ENCODE results near the gene TNRC18. TPM values are rescaled to one million over a fixed set of nuclear protein-coding genes. Genes with fewer than 3 reads are reported as not detected.

Gene TNRC18
- total and polyA plus RNA-seq, 2 of the 8 experiments (the other 6 are each of a cell fraction or from before 2014, with no cell fraction given) = 1.7 to 8.6 TPM

GRCh38 chr7:5349437-5350173 lies 74.0 kb downstream of the TNRC18 start (continued):
- TF ChIP-seq, protein P1, sequence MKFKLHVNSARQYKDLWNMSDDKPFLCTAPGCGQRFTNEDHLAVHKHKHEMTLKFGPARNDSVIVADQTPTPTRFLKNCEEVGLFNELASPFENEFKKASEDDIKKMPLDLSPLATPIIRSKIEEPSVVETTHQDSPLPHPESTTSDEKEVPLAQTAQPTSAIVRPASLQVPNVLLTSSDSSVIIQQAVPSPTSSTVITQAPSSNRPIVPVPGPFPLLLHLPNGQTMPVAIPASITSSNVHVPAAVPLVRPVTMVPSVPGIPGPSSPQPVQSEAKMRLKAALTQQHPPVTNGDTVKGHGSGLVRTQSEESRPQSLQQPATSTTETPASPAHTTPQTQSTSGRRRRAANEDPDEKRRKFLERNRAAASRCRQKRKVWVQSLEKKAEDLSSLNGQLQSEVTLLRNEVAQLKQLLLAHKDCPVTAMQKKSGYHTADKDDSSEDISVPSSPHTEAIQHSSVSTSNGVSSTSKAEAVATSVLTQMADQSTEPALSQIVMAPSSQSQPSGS (IDR thresholded peaks at IDR 0.05; ENCODE audit: low read length) = no peak
- TF ChIP-seq SIN3A (conservative IDR thresholded peaks at IDR 0.05 in 1 of 2, IDR thresholded peaks at IDR 0.05 in 1 of 2; ENCODE audit: low read depth in 1 of 2, low read length in 2 of 2) = no peak
- no peak for TF ChIP-seq TEAD4 (IDR thresholded peaks at IDR 0.05; ENCODE audit: low read depth, low read length)
- TF ChIP-seq POLR2A (IDR thresholded peaks at IDR 0.05; ENCODE audit: control extremely low read depth in 1 of 2, low read depth in 2 of 2, low read length in 2 of 2) = no peak
- no peak for TF ChIP-seq CHD7 (IDR thresholded peaks at IDR 0.05; ENCODE audit: insufficient replicate concordance, low read length)
- no peak for TF ChIP-seq SP2 (IDR thresholded peaks at IDR 0.05; ENCODE audit: low read length)
- TF ChIP-seq BCL11A (IDR thresholded peaks at IDR 0.05; ENCODE audit: low read depth in 2 of 2, low read length in 2 of 2) = no peak
- TF ChIP-seq BRCA1 (IDR thresholded peaks at IDR 0.05; ENCODE audit: low read depth, low read length) = no peak
- no peak for TF ChIP-seq KDM4A (IDR thresholded peaks at IDR 0.05; ENCODE audit: low read depth, low read length, severe bottlenecking)
